Neural cell (in vitro differentiated cells): ENCODE results near the gene NKD1.

Experiments used
- CTCF ChIP-seq: fragments of 450-650 bp; IDR thresholded peaks from 2 replicates; pipeline ENCODE4 v1.5.1; 2014; ENCODE audit warnings: antibody characterized with exemption, mild to moderate bottlenecking, moderate library complexity; ENCODE audit not compliant: poor library complexity, severe bottlenecking
- EP300 ChIP-seq: fragments of 450-650 bp; conservative IDR thresholded peaks from 2 replicates; pipeline ENCODE4 v1.6.1; 2014; ENCODE audit warnings: antibody characterized with exemption, mild to moderate bottlenecking, moderate library complexity; ENCODE audit not compliant: poor library complexity, severe bottlenecking
- EZH2 ChIP-seq: fragments of 200-600, 300-800 bp; shearing (Covaris generic), sonication (generic); IDR thresholded peaks from 2 replicates; pipeline ENCODE4 v1.6.1; 2014; ENCODE audit warnings: antibody characterized with exemption, low read length, borderline replicate concordance, mild to moderate bottlenecking; ENCODE audit not compliant: insufficient read depth, poor library complexity, severe bottlenecking
- POLR2AphosphoS5 ChIP-seq: IDR thresholded peaks from 2 replicates; pipeline ENCODE4 v1.6.1; 2012
- RAD21 ChIP-seq: fragments of 450-650 bp; conservative IDR thresholded peaks from 2 replicates; pipeline ENCODE4 v1.6.1; 2014; ENCODE audit warnings: antibody characterized with exemption, mild to moderate bottlenecking, moderate library complexity

- TF ChIP-seq CTCF (no peak), RAD21 (no peak), POLR2AphosphoS5 (no peak), EZH2 (no peak), EP300 (no peak)
Measured at GRCh38 chr16:50681021-50681885, 133.1 kb downstream of the NKD1 start, which contains the start of gene SNX20.
